Measurements from ENCODE around the gene MT3. TPM values are rescaled to one million over a fixed set of nuclear protein-coding genes. Genes with fewer than 3 reads are reported as not detected.

Gene MT3
- not detected for total RNA-seq
- long read RNA-seq, result 0 reads

- ATAC-seq (peak in 1 of 2 donors; percentile 14), DNase-seq (no peak)
- Histone ChIP-seq H3K36me3 (no peaks in the 10 kb centered on the region), H3K4me3 (peak within 1 kb of the TSS; percentile 42), H3K27ac (no peak within 1 kb of the TSS), H3K4me1 (peaks cover 11% of the 10 kb centered on the region), H3K9me3 (no peaks in the 10 kb centered on the region), H3K27me3 (ENCODE audit: low read depth) (peaks cover 32% of the 10 kb centered on the region)
- intact Hi-C loops (cut with DNase I), result no loop called here
- TF ChIP-seq, protein P1, sequence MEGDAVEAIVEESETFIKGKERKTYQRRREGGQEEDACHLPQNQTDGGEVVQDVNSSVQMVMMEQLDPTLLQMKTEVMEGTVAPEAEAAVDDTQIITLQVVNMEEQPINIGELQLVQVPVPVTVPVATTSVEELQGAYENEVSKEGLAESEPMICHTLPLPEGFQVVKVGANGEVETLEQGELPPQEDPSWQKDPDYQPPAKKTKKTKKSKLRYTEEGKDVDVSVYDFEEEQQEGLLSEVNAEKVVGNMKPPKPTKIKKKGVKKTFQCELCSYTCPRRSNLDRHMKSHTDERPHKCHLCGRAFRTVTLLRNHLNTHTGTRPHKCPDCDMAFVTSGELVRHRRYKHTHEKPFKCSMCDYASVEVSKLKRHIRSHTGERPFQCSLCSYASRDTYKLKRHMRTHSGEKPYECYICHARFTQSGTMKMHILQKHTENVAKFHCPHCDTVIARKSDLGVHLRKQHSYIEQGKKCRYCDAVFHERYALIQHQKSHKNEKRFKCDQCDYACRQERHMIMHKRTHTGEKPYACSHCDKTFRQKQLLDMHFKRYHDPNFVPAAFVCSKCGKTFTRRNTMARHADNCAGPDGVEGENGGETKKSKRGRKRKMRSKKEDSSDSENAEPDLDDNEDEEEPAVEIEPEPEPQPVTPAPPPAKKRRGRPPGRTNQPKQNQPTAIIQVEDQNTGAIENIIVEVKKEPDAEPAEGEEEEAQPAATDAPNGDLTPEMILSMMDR (IDR thresholded peaks at IDR 0.05), result no peak
These were observed at the start of gene MT3 for GRCh38 chr16:56589141-56590039. TSS of gene MT3 (plus strand) at chr16:56589528. CDS start at chr16:56589591, 63 bp downstream.

DNA sequence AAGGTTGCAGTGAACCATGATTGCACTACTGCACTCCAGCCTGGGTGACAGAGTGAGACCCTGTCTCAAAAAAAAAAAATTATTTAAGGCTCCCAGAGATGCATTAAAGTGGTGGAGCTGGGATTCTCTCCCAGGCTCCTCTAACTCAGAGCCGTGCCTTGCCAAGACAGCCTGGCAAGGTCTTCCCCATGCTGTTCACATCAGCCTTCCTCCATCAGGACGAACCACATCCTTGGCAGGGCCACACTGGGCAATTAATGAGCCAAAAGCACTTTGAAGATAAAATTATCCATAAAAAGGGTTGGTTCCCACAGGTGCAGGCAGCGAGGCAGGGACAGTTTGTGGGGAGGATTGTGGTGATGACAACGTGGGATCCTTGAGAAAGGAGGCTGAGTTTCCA lies 49.7 kb upstream of the MT3 start:
- Histone ChIP-seq H3K4me1 (no peaks in the 10 kb centered on the region), H3K36me3 (no peaks in the 10 kb centered on the region), H3K27me3 (ENCODE audit: low read depth) (no peaks in the 10 kb centered on the region), H3K27ac (no peak overlapping the region), H3K9me3 (no peaks in the 10 kb centered on the region), H3K4me3 (no peak overlapping the region)
- ATAC-seq (no peak), DNase-seq (no peak)
- TF ChIP-seq, protein P1 (IDR thresholded peaks at IDR 0.05), result no peak
- intact Hi-C loops (cut with DNase I), result no loop called here

GRCh38 chr16:56542039-56542438 lies 47.3 kb upstream of the MT3 start:
- no peak overlapping the region for H3K4me3 ChIP-seq
- no peaks in the 10 kb centered on the region for H3K27me3 ChIP-seq (ENCODE audit: low read depth)
- no peak overlapping the region for H3K27ac ChIP-seq
- no peaks in the 10 kb centered on the region for H3K36me3 ChIP-seq
- TF ChIP-seq, protein P1 (IDR thresholded peaks at IDR 0.05), result no peak
- no peaks in the 10 kb centered on the region for H3K9me3 ChIP-seq
- DNase-seq (no peak), ATAC-seq (no peak)
- H3K4me1 ChIP-seq, result no peaks in the 10 kb centered on the region
- intact Hi-C loops (cut with DNase I), result no loop called here

DNA sequence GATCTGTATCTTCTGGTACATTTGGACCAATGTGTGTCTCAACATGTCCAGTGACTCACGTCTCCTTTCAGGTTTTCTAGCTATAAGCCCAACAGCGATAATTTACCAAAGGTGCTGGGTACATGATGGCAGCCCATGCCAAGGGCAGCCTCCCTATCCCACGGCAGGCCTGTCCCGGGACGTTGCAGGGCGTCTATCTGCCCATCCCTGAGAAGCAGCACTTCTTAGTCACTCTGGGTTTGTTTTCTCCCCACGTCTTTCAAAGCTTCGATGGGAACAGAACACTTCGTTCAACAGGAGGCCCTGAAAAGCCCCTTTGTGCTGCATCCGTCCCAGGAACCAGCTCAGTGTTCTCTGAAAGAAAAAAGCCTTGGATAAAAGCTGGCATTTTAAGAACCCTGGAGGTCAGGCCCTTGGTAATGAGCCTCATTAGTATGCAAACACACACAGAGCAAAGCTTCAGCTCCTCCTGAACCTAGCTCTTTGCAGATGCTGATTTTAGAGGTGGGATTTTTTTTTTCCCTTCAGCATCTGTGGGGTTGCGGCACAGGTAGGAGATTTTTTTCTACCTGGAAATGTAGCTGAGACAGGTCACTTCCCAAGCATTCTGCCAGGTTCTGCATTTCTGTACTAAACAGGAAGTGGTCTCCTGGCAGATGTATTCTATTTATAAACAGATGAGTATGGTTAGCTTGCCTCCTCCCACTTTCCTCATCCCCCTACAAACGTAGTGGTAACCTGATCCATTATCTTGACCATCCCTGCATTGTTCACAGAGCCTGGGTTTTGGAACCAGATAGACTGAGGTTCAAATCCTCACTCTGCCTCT lies 42.0 kb upstream of the MT3 start:
- ATAC-seq, result no peak
- Histone ChIP-seq H3K27ac (no peak overlapping the region), H3K4me1 (peaks cover 7% of the 10 kb centered on the region), H3K4me3 (no peak overlapping the region), H3K9me3 (no peaks in the 10 kb centered on the region), H3K27me3 (ENCODE audit: low read depth) (no peaks in the 10 kb centered on the region), H3K36me3 (no peaks in the 10 kb centered on the region)
- TF ChIP-seq, protein P1 (IDR thresholded peaks at IDR 0.05), result no peak
- DNase-seq, result no peak
- intact Hi-C loops (cut with DNase I), result no loop called here

- H3K4me3 ChIP-seq, result no peak overlapping the region
- TF ChIP-seq, protein P1 (IDR thresholded peaks at IDR 0.05), result no peak
- H3K9me3 ChIP-seq, result no peaks in the 10 kb centered on the region
- intact Hi-C loops (cut with DNase I), result no loop called here
- H3K27me3 ChIP-seq (ENCODE audit: low read depth), result no peaks in the 10 kb centered on the region
- no peak for ATAC-seq
- no peak for DNase-seq
- H3K4me1 ChIP-seq, result peaks cover 7% of the 10 kb centered on the region
- no peak overlapping the region for H3K27ac ChIP-seq
- H3K36me3 ChIP-seq, result no peaks in the 10 kb centered on the region
These were observed 41.3 kb upstream of the MT3 start for GRCh38 chr16:56547949-56548567.
